PC-9 (cell line): ENCODE data around the gene CNTN6. TPM values are rescaled to one million over a fixed set of nuclear protein-coding genes. Genes with fewer than 3 reads are reported as not detected.

ENCODE experiments used
- BruUV-seq: library from RNA; stranded (reverse); fragments of 400-500 nt; replicated peaks from 2 replicates; lab custom pipeline; 2021; lab: Mats Ljungman, UMichigan
- CTCF ChIA-PET: fragments of 300-600 bp; sonication (Branson Sonifier 250); formaldehyde crosslinking; loops from one replicate; lab custom pipeline; 2022; ENCODE audit warnings: antibody characterized with exemption; lab: Charles Lee
- POLR2A ChIA-PET: fragments of 300-600 bp; sonication (Branson Sonifier 250); formaldehyde crosslinking; loops from one replicate; lab custom pipeline; 2022; ENCODE audit warnings: antibody characterized with exemption; ENCODE audit not compliant: unreplicated experiment; lab: Charles Lee
- DNase-seq, 2 experiments: peaks; one replicate each; pipeline versions ENCODE4 v3.0.0 to v3.0.0-alpha.2; 2015 to 2022; ENCODE audit warnings: mixed read lengths in 1 of 2
- H2AFZ ChIP-seq: fragments of 200-600 bp; sonication (generic); 2 replicates; pipeline ENCODE4 v1.8.1; 2017; ENCODE audit warnings: antibody characterized with exemption
- H3F3A ChIP-seq: fragments of 200-600 bp; sonication (generic); 2 replicates; pipeline ENCODE4 v1.8.1; 2017; ENCODE audit warnings: antibody characterized with exemption, mild to moderate bottlenecking, low read depth; ENCODE audit not compliant: insufficient read depth
- H3K27ac ChIP-seq: fragments of 200-600 bp; sonication (generic); 2 replicates; pipeline ENCODE4 v1.6.1; 2016; ENCODE audit warnings: mixed run types
- H3K27me3 ChIP-seq: fragments of 200-600 bp; sonication (generic); 2 replicates; pipeline ENCODE4 v1.6.1; 2016; ENCODE audit warnings: low read depth, mixed run types; ENCODE audit not compliant: insufficient read depth
- H3K36me3 ChIP-seq: fragments of 200-600 bp; sonication (generic); 2 replicates; pipeline ENCODE4 v1.6.1; 2016; ENCODE audit warnings: low read depth, mixed run types
- H3K4me1 ChIP-seq: fragments of 200-600 bp; sonication (generic); replicated peaks from 2 replicates; pipeline ENCODE4 v1.6.1; 2016; ENCODE audit warnings: mixed run types; ENCODE audit not compliant: insufficient read depth
- H3K4me2 ChIP-seq: fragments of 200-600 bp; sonication (generic); 2 replicates; pipeline ENCODE4 v1.6.1; 2017; ENCODE audit warnings: mixed run types
- H3K4me3 ChIP-seq: fragments of 200-600 bp; sonication (generic); 2 replicates; pipeline ENCODE4 v1.6.1; 2016; ENCODE audit warnings: mixed run types
- H3K79me2 ChIP-seq: fragments of 200-600 bp; sonication (generic); 2 replicates; pipeline ENCODE4 v1.6.1; 2017; ENCODE audit warnings: low read depth, mixed run types
- H3K9me2 ChIP-seq: fragments of 200-600 bp; sonication (generic); 2 replicates; pipeline ENCODE4 v1.8.1; 2017; ENCODE audit warnings: mild to moderate bottlenecking; ENCODE audit not compliant: insufficient read depth
- H3K9me3 ChIP-seq: fragments of 200-600 bp; sonication (generic); 2 replicates; pipeline ENCODE4 v1.8.1; 2016; ENCODE audit warnings: low read depth; ENCODE audit not compliant: insufficient read depth
- H4K20me1 ChIP-seq: fragments of 200-600 bp; sonication (generic); 2 replicates; pipeline ENCODE4 v1.8.1; 2017; ENCODE audit not compliant: insufficient read depth
- CTCF ChIP-seq: fragments of 200-600 bp; sonication (generic); conservative IDR thresholded peaks from 2 replicates; pipeline ENCODE4 v1.6.1; 2017; ENCODE audit warnings: mixed run types, antibody characterized with exemption, mild to moderate bottlenecking, moderate library complexity
- EZH2 ChIP-seq: fragments of 200-600 bp; sonication (generic); IDR thresholded peaks from 2 replicates; pipeline ENCODE4 v1.8.0; 2017; ENCODE audit warnings: antibody characterized with exemption, low read depth
- intact Hi-C: fragments of 100-400 bp; cut with micrococcal nuclease; formaldehyde crosslinking; loops from one replicate; pipeline ENCODE4 v1.10.0; 2022; ENCODE audit not compliant: unreplicated experiment
- total RNA-seq: library from RNA; stranded (reverse); gene quantifications from 2 replicates; pipeline ENCODE4 v1.2.3, GENCODE V29; 2021

Gene CNTN6
- total RNA-seq, 1 experiment from 2014 or later, result not detected

GRCh38 chr3:1318296-1319005 lies 225.6 kb downstream of the CNTN6 start:
- no peak overlapping the region for H3K4me2 ChIP-seq
- no peaks in the 10 kb centered on the region for H3K79me2 ChIP-seq
- no TSS peak for BruUV-seq
- H4K20me1 ChIP-seq, result no peaks in the 10 kb centered on the region
- POLR2A ChIA-PET, result no interaction called here
- H3K4me1 ChIP-seq, result no peaks in the 10 kb centered on the region
- H3K9me3 ChIP-seq, result no peaks in the 10 kb centered on the region
- H3F3A ChIP-seq, result no peaks in the 10 kb centered on the region
- CTCF ChIA-PET, result no interaction called here
- H3K36me3 ChIP-seq, result no peaks in the 10 kb centered on the region
- intact Hi-C loops, result no loop called here
- no peak overlapping the region for H2AFZ ChIP-seq
- DNase-seq, result no peak
- H3K27me3 ChIP-seq, result no peaks in the 10 kb centered on the region
- TF ChIP-seq CTCF (no peak), EZH2 (no peak)
- H3K27ac ChIP-seq, result no peak overlapping the region
- H3K4me3 ChIP-seq, result no peak overlapping the region
- H3K9me2 ChIP-seq, result no peaks in the 10 kb centered on the region

- POLR2A ChIA-PET, result no interaction called here
- no peaks in the 10 kb centered on the region for H3K27me3 ChIP-seq
- no peak overlapping the region for H2AFZ ChIP-seq
- H3K9me3 ChIP-seq, result no peaks in the 10 kb centered on the region
- H3K36me3 ChIP-seq, result no peaks in the 10 kb centered on the region
- no peaks in the 10 kb centered on the region for H3K79me2 ChIP-seq
- intact Hi-C loops, result no loop called here
- H3K27ac ChIP-seq, result no peak overlapping the region
- H3K4me2 ChIP-seq, result no peak overlapping the region
- H3K9me2 ChIP-seq, result no peaks in the 10 kb centered on the region
- no peak overlapping the region for H3K4me3 ChIP-seq
- no peaks in the 10 kb centered on the region for H3K4me1 ChIP-seq
- no peaks in the 10 kb centered on the region for H4K20me1 ChIP-seq
- no peak for DNase-seq
- CTCF ChIA-PET, result no interaction called here
- TF ChIP-seq EZH2 (no peak), CTCF (no peak)
- BruUV-seq, result no TSS peak
- H3F3A ChIP-seq, result no peaks in the 10 kb centered on the region
Measured at GRCh38 chr3:1326546-1326945, 233.7 kb downstream of the CNTN6 start.

- POLR2A ChIA-PET, result no interaction called here
- no TSS peak for BruUV-seq
- no peaks in the 10 kb centered on the region for H3F3A ChIP-seq
- no peak overlapping the region for H3K4me3 ChIP-seq
- intact Hi-C loops, result no loop called here
- CTCF ChIA-PET, result no interaction called here
- DNase-seq, result no peak
- no peaks in the 10 kb centered on the region for H3K4me1 ChIP-seq
- no peak overlapping the region for H2AFZ ChIP-seq
- H3K27ac ChIP-seq, result no peak overlapping the region
- no peaks in the 10 kb centered on the region for H3K79me2 ChIP-seq
- TF ChIP-seq CTCF, result no peak
- TF ChIP-seq EZH2, result no peak
- no peak overlapping the region for H3K4me2 ChIP-seq
- H3K9me3 ChIP-seq, result no peaks in the 10 kb centered on the region
- H4K20me1 ChIP-seq, result no peaks in the 10 kb centered on the region
- H3K36me3 ChIP-seq, result no peaks in the 10 kb centered on the region
- no peaks in the 10 kb centered on the region for H3K9me2 ChIP-seq
- no peaks in the 10 kb centered on the region for H3K27me3 ChIP-seq
Measured at GRCh38 chr3:1330107-1330506, 237.3 kb downstream of the CNTN6 start.
